HepG2 (cell line): ENCODE measurements around the gene PPM1H. TPM values are rescaled to one million over a fixed set of nuclear protein-coding genes. Genes with fewer than 3 reads are reported as not detected.

Source experiments
- ATAC-seq: fragments of 200-7000 bp; cut with Tn5 transposase; 3 replicates; pipeline ENCODE4 v1.9.1; 2020; ENCODE audit warnings: mild to moderate bottlenecking, moderate library complexity
- BruUV-seq: library from RNA; stranded (reverse); fragments of 400-500 nt; replicated peaks from 2 replicates; lab custom pipeline; 2021; lab: Mats Ljungman, UMichigan
- CTCF ChIA-PET: fragments of 300-600 bp; formaldehyde crosslinking; extraction: SDS; loops from one replicate; lab custom pipeline; 2021; ENCODE audit warnings: low total read pairs, inconsistent platforms, low intra/inter-chr PET ratio; lab: Yijun Ruan, JAX
- POLR2A ChIA-PET: fragments of 350-600 bp; sonication (Branson Sonifier 250); formaldehyde crosslinking; loops from one replicate; lab custom pipeline; 2020; ENCODE audit warnings: antibody characterized with exemption, inconsistent platforms; lab: Yijun Ruan, JAX
- DNase-seq: peaks from one replicate; pipeline ENCODE4 v3.0.0-alpha.2; 2015; ENCODE audit warnings: low spot score
- FAIRE-seq: peaks from 3 replicates; lab custom pipeline; 2011; peaks lifted over from hg19 to GRCh38; lab: Jason Lieb, UNC
- H2AFZ ChIP-seq: one replicate; pipeline ENCODE4 v1.6.1; 2011; ENCODE audit warnings: low read length, inconsistent platforms
- H3K27ac ChIP-seq: fragments of 300-600 bp; 3 replicates; pipeline ENCODE4 v1.8.0; 2011; ENCODE audit warnings: mixed run types, mild to moderate bottlenecking, mixed read lengths, low read length, inconsistent platforms; ENCODE audit not compliant: insufficient read depth; ENCODE audit errors: extremely low read length
- H3K27me3 ChIP-seq, 2 experiments: fragments of 200-600 bp in 1 of 2; 2 replicates in 1 of 2; 3 replicates in 1 of 2; pipeline versions ENCODE4 v1.6.0 to v1.8.0; 2011; ENCODE audit warnings: low read length in 2 of 2, mild to moderate bottlenecking in 2 of 2, moderate library complexity in 2 of 2, inconsistent platforms in 1 of 2; ENCODE audit not compliant: insufficient read depth in 2 of 2, control insufficient read depth in 1 of 2
- H3K36me3 ChIP-seq, 2 experiments: fragments of 200-600 bp in 1 of 2; replicated peaks in 1 of 2; 2 replicates in 1 of 2; 3 replicates in 1 of 2; pipeline versions ENCODE4 v1.5.1 to v1.8.0; 2011; ENCODE audit warnings: low read length in 2 of 2, inconsistent platforms in 1 of 2; ENCODE audit not compliant: insufficient read depth in 2 of 2, control insufficient read depth in 1 of 2
- H3K4me1 ChIP-seq: 2 replicates; pipeline ENCODE4 v1.5.1; 2012; ENCODE audit warnings: low read length, inconsistent platforms; ENCODE audit not compliant: insufficient read depth
- H3K4me2 ChIP-seq: 2 replicates; pipeline ENCODE4 v1.6.0; 2011; ENCODE audit warnings: low read depth, low read length, inconsistent platforms
- H3K4me3 ChIP-seq, 3 experiments: fragments of 200-600 bp in 1 of 3; sonication (generic), shearing (Covaris generic) in 1 of 3; replicated peaks in 1 of 3; 2 replicates each; pipeline ENCODE4 v1.5.1; 2011 to 2016; ENCODE audit warnings: low read length in 3 of 3, inconsistent platforms in 2 of 3, low read depth in 2 of 3, mild to moderate bottlenecking in 2 of 3, control low read depth in 1 of 3, mixed read lengths in 1 of 3; ENCODE audit not compliant: insufficient read depth in 1 of 3
- H3K79me2 ChIP-seq: one replicate; pipeline ENCODE4 v1.6.1; 2011; ENCODE audit warnings: low read length, inconsistent platforms; ENCODE audit not compliant: insufficient read depth
- H3K9ac ChIP-seq: 2 replicates; pipeline ENCODE4 v1.6.0; 2011; ENCODE audit warnings: mild to moderate bottlenecking, low read depth, low read length, inconsistent platforms; ENCODE audit not compliant: insufficient read depth
- H3K9me3 ChIP-seq: 2 replicates; pipeline ENCODE4 v1.5.1; 2012; ENCODE audit warnings: mild to moderate bottlenecking, low read length
- H4K20me1 ChIP-seq: 2 replicates; pipeline ENCODE4 v1.6.0; 2011; ENCODE audit warnings: inconsistent platforms, mild to moderate bottlenecking, low read length, moderate library complexity; ENCODE audit not compliant: insufficient read depth
- HOXA9 ChIP-seq: sonication (generic); formaldehyde crosslinking; IDR thresholded peaks from 2 replicates; pipeline ENCODE4 v1.8.1; 2022; ENCODE audit warnings: missing genetic modification reagents, mild to moderate bottlenecking, moderate library complexity, borderline replicate concordance
- KAT2B ChIP-seq: fragments of 150-350 bp; IDR thresholded peaks from 2 replicates; pipeline ENCODE4 v1.6.1; 2014; ENCODE audit warnings: low read depth, low read length, borderline replicate concordance
- PAWR ChIP-seq: sonication (generic); formaldehyde crosslinking; IDR thresholded peaks from 2 replicates; pipeline ENCODE4 v1.4.0; 2020; ENCODE audit warnings: missing genetic modification reagents, mild to moderate bottlenecking, borderline replicate concordance
- POGZ ChIP-seq: sonication (generic); formaldehyde crosslinking; IDR thresholded peaks from 2 replicates; pipeline ENCODE4 v1.4.0; 2020; ENCODE audit warnings: mild to moderate bottlenecking, missing genetic modification reagents
- RFXANK ChIP-seq: IDR thresholded peaks from 2 replicates; pipeline ENCODE4 v1.6.1; 2016
- SALL1 ChIP-seq: sonication (generic); formaldehyde crosslinking; IDR thresholded peaks from 2 replicates; pipeline ENCODE4 v1.8.0; 2022; ENCODE audit warnings: mild to moderate bottlenecking, missing genetic modification reagents
- ZNF12 ChIP-seq: sonication (generic); formaldehyde crosslinking; IDR thresholded peaks from 2 replicates; pipeline ENCODE4 v1.5.0; 2020; ENCODE audit warnings: missing genetic modification reagents
- ZNF468 ChIP-seq: sonication (generic); formaldehyde crosslinking; IDR thresholded peaks from 2 replicates; pipeline ENCODE4 v1.8.0; 2022; ENCODE audit warnings: mild to moderate bottlenecking, moderate library complexity, missing genetic modification reagents
- ZNF670 ChIP-seq: sonication (generic); formaldehyde crosslinking; IDR thresholded peaks from 2 replicates; pipeline ENCODE4 v1.8.0; 2022; ENCODE audit warnings: mild to moderate bottlenecking, missing genetic modification reagents, borderline replicate concordance
- WGBS: methylation state at CpG from one replicate; pipeline ENCODE4 v1.1.6; 2017; ENCODE audit warnings: low lambda C conversion rate; 5-methylcytosine and 5-hydroxymethylcytosine counted together
- in situ Hi-C: cut with HindIII; loops from 2 replicates; pipeline ENCODE4 v1.10.0; 2017; ENCODE audit warnings: low pct_unique_long_range_greater_than_20kb; ENCODE audit not compliant: extremely low pct_ligation_motif_present
- intact Hi-C: fragments of 100-400 bp; cut with micrococcal nuclease; formaldehyde crosslinking; loops from one replicate; pipeline ENCODE4 v1.10.0; 2022; ENCODE audit not compliant: unreplicated experiment
- polyA plus RNA-seq, 8 experiments: library from polyadenylated mRNA; depleted of rRNA in 3 of 8; stranded (reverse) in 7 of 8; unstranded in 1 of 8; fragments of >200 nt; fragmentation: Illumina TruSeq in 4 of 8; extraction: Trizol in 4 of 8; gene quantifications; 2 replicates each; pipeline versions ENCODE4 v1.2.1 to v1.2.3, GENCODE V29; 2011 to 2016; ENCODE audit warnings: low read depth in 4 of 8, missing spikeins in 1 of 8, mixed read lengths in 1 of 8; ENCODE audit not compliant: insufficient read depth in 1 of 8
- total RNA-seq, 5 experiments: library from RNA; depleted of rRNA; stranded (reverse); fragments of >200 nt; fragmentation: Illumina TruSeq; extraction: Trizol; gene quantifications; 2 replicates each; pipeline ENCODE4 v1.2.3, GENCODE V29; 2016; ENCODE audit warnings: low read depth in 1 of 5
- TF ChIP-seq, protein P1 (sequence below): sonication (generic); formaldehyde crosslinking; IDR thresholded peaks from 2 replicates; pipeline ENCODE4 v1.4.0; 2020; ENCODE audit warnings: low read depth, missing genetic modification reagents
- TF ChIP-seq, protein P2 (sequence below): sonication (generic); formaldehyde crosslinking; IDR thresholded peaks from 2 replicates; pipeline ENCODE4 v1.8.0; 2023; ENCODE audit warnings: mild to moderate bottlenecking, missing genetic modification reagents
- TF ChIP-seq, protein P3 (sequence below): sonication (generic); formaldehyde crosslinking; IDR thresholded peaks from 2 replicates; pipeline ENCODE4 v1.8.0; 2022; ENCODE audit warnings: low read depth, missing genetic modification reagents
- TF ChIP-seq, protein P4 (sequence below): sonication (generic); formaldehyde crosslinking; IDR thresholded peaks from 2 replicates; pipeline ENCODE4 v1.4.0; 2020; ENCODE audit warnings: missing genetic modification reagents, borderline replicate concordance

PPM1H gene
- total and polyA plus RNA-seq, 2 of the 13 experiments (the other 11 are each of a cell fraction or from before 2014, with no cell fraction given): 29.1 to 38.1 TPM

DNA sequence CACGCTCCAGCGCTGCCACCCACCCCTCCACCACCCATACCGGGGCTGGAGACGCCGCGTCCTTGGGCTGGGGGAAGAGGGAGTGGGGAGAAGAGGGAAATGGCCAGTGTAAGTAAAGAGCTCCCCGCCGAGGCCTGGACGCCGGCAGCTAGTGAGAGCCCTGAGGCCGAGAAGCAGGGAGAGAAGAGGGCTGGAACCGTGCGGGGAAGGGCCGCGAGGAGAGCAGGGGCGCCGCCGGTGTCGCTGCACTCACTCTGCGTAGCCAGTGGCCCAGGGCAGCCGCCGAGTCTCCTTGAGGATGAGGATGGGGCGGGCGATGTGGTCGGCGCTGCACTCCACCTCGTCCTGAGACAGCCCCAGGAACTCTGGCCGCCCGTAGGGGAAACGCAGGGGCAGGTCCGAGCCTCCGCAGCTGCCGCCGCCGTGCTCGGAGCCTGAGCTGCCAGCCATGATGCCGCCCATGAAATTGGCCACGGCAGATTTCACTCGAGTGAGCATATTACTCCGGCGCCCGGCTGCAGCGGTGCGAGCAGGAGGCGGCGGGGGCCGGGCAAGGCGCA, 631 bp downstream of the PPM1H start:
- H2AFZ ChIP-seq: no peak overlapping the region
- H3K4me2 ChIP-seq: peak overlapping the region; percentile 87
- 1% methylated on average over 29 of the region's 48 CpGs for WGBS
- no TSS peak for BruUV-seq
- H3K36me3 ChIP-seq: no peaks in the 10 kb centered on the region; a peak in 1 of 5 replicates
- ChIA-PET CTCF (interaction anchor here (0.7 kb wide), 1 partner anchor 134 kb away, joined by 3 read pairs; no protein-coding TSS in a partner anchor), POLR2A (interaction anchor here (0.6 to 3.1 kb wide), 13 partner anchors 12 to 916 kb away, joined by 3 to 27 read pairs (median 4); partner anchors contain the start of gene USP15)
- no peak for DNase-seq
- no peaks in the 10 kb centered on the region for H3K9me3 ChIP-seq
- intact Hi-C loops: loop anchor here (2.0 to 5.0 kb wide), 4 partner anchors 32 to 134 kb away; no protein-coding TSS in a partner anchor
- H3K79me2 ChIP-seq: peaks cover 54% of the 10 kb centered on the region
- peak overlapping the region; percentile 74 for H3K27ac ChIP-seq
- H3K9ac ChIP-seq: peak overlapping the region; percentile 87
- H3K4me3 ChIP-seq: peak overlapping the region; percentile 90 to 97 (median 97)
- peaks cover 14% of the 10 kb centered on the region for H4K20me1 ChIP-seq
- FAIRE-seq: no peak
- H3K27me3 ChIP-seq: no peaks in the 10 kb centered on the region; a peak in 1 of 5 replicates
- in situ Hi-C loops: no loop called here
- ATAC-seq: peak; percentile 52
- H3K4me1 ChIP-seq: peaks cover 50% of the 10 kb centered on the region
- TF ChIP-seq ZNF670 (CRISPR knock-in tag): no peak
- TF ChIP-seq, protein P1, sequence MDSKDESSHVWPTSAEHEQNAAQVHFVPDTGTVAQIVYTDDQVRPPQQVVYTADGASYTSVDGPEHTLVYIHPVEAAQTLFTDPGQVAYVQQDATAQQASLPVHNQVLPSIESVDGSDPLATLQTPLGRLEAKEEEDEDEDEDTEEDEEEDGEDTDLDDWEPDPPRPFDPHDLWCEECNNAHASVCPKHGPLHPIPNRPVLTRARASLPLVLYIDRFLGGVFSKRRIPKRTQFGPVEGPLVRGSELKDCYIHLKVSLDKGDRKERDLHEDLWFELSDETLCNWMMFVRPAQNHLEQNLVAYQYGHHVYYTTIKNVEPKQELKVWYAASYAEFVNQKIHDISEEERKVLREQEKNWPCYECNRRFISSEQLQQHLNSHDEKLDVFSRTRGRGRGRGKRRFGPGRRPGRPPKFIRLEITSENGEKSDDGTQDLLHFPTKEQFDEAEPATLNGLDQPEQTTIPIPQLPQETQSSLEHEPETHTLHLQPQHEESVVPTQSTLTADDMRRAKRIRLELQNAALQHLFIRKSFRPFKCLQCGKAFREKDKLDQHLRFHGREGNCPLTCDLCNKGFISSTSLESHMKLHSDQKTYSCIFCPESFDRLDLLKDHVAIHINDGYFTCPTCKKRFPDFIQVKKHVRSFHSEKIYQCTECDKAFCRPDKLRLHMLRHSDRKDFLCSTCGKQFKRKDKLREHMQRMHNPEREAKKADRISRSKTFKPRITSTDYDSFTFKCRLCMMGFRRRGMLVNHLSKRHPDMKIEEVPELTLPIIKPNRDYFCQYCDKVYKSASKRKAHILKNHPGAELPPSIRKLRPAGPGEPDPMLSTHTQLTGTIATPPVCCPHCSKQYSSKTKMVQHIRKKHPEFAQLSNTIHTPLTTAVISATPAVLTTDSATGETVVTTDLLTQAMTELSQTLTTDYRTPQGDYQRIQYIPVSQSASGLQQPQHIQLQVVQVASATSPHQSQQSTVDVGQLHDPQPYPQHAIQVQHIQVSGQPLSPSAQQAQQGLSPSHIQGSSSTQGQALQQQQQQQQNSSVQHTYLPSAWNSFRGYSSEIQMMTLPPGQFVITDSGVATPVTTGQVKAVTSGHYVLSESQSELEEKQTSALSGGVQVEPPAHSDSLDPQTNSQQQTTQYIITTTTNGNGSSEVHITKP (CRISPR knock-in tag): no peak
- no peak for TF ChIP-seq KAT2B
- no peak for TF ChIP-seq RFXANK (CRISPR knock-in tag)
- no peak for TF ChIP-seq ZNF468 (CRISPR knock-in tag)
- TF ChIP-seq ZNF12: no peak
- 0 out of 2 replicates have a peak, but pooled peaks have one; percentile 71 for TF ChIP-seq HOXA9 (CRISPR knock-in tag)
- TF ChIP-seq, protein P2, sequence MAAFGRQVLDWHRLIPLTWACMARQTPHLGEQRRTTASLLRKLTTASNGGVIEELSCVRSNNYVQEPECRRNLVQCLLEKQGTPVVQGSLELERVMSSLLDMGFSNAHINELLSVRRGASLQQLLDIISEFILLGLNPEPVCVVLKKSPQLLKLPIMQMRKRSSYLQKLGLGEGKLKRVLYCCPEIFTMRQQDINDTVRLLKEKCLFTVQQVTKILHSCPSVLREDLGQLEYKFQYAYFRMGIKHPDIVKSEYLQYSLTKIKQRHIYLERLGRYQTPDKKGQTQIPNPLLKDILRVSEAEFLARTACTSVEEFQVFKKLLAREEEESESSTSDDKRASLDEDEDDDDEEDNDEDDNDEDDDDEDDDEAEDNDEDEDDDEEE (CRISPR knock-in tag): no peak
- peak; percentile 15; the same call in 1 of the 2 replicates for TF ChIP-seq SALL1 (CRISPR knock-in tag)
- no peak for TF ChIP-seq PAWR (CRISPR knock-in tag)
- TF ChIP-seq, protein P3, sequence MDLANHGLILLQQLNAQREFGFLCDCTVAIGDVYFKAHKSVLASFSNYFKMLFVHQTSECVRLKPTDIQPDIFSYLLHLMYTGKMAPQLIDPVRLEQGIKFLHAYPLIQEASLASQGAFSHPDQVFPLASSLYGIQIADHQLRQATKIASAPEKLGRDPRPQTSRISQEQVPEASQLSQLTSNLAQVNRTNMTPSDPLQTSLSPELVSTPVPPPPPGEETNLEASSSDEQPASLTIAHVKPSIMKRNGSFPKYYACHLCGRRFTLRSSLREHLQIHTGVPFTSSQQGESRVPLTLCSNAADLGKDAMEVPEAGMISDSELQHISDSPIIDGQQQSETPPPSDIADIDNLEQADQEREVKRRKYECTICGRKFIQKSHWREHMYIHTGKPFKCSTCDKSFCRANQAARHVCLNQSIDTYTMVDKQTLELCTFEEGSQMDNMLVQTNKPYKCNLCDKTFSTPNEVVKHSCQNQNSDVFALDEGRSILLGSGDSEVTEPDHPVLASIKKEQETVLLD (CRISPR knock-in tag): no peak
- TF ChIP-seq, protein P4, sequence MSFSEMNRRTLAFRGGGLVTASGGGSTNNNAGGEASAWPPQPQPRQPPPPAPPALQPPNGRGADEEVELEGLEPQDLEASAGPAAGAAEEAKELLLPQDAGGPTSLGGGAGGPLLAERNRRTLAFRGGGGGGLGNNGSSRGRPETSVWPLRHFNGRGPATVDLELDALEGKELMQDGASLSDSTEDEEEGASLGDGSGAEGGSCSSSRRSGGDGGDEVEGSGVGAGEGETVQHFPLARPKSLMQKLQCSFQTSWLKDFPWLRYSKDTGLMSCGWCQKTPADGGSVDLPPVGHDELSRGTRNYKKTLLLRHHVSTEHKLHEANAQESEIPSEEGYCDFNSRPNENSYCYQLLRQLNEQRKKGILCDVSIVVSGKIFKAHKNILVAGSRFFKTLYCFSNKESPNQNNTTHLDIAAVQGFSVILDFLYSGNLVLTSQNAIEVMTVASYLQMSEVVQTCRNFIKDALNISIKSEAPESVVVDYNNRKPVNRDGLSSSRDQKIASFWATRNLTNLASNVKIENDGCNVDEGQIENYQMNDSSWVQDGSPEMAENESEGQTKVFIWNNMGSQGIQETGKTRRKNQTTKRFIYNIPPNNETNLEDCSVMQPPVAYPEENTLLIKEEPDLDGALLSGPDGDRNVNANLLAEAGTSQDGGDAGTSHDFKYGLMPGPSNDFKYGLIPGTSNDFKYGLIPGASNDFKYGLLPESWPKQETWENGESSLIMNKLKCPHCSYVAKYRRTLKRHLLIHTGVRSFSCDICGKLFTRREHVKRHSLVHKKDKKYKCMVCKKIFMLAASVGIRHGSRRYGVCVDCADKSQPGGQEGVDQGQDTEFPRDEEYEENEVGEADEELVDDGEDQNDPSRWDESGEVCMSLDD (CRISPR knock-in tag): no peak
- TF ChIP-seq POGZ (CRISPR knock-in tag): no peak
